HL-60 (cell line): ENCODE measurements around the gene PTPRJ.

ENCODE experiments used
- DNase-seq, 2 experiments: peaks; one replicate each; pipeline ENCODE4 v3.0.0-alpha.2; 2010 to 2020; ENCODE audit warnings: low read depth in 1 of 2, low spot score in 1 of 2
- H3K27ac ChIP-seq: fragments of 250-450 bp; sonication (Bioruptor Pico); replicated peaks from 2 replicates; pipeline ENCODE4 v1.5.1; 2020; ENCODE audit warnings: mild to moderate bottlenecking, moderate library complexity
- H3K27me3 ChIP-seq: fragments of 250-450 bp; sonication (Bioruptor Pico); 2 replicates; pipeline ENCODE4 v1.5.1; 2021; ENCODE audit warnings: mild to moderate bottlenecking, moderate library complexity; ENCODE audit not compliant: insufficient read depth, poor library complexity, severe bottlenecking
- H3K4me3 ChIP-seq: replicated peaks from 2 replicates; pipeline ENCODE4 v1.5.1; 2011; ENCODE audit warnings: mild to moderate bottlenecking, control low read depth, low read length; ENCODE audit not compliant: insufficient read depth
- GABPA ChIP-seq: IDR thresholded peaks from 2 replicates; pipeline ENCODE4 v1.6.1; 2012; ENCODE audit warnings: low read depth
- POLR2AphosphoS5 ChIP-seq: IDR thresholded peaks from 2 replicates; pipeline ENCODE4 v1.6.1; 2012; ENCODE audit warnings: low read depth
- SPI1 ChIP-seq: IDR thresholded peaks from 2 replicates; pipeline ENCODE4 v1.6.1; 2012; ENCODE audit warnings: low read depth, mild to moderate bottlenecking, borderline replicate concordance
- TF ChIP-seq, protein P1 (sequence below): IDR thresholded peaks from one replicate; pipeline ENCODE4 v1.5.1; 2011; ENCODE audit warnings: low read length, control low read depth, inconsistent platforms; ENCODE audit not compliant: insufficient read depth
- TF ChIP-seq, protein P2 (sequence below): IDR thresholded peaks from 2 replicates; pipeline ENCODE4 v1.6.1; 2012; ENCODE audit warnings: low read depth; ENCODE audit not compliant: insufficient replicate concordance

Gene PTPRJ

DNA sequence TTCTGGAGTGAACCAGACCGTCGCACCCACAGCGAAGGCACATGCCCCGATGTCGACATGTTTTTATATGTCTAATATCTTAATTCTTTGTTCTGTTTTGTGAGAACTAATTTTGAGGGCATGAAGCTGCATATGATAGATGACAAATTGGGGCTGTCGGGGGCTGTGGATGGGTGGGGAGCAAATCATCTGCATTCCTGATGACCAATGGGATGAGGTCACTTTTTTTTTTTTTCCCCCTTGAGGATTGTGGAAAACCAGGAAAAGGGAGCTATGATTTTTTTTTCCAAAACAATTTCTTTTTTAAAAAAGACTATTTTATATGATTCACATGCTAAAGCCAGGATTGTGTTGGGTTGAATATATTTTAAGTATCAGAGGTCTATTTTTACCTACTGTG, 187.0 kb downstream of the PTPRJ start:
- DNase-seq, result no peak
- Histone ChIP-seq H3K27ac (no peak overlapping the region), H3K4me3 (no peak overlapping the region), H3K27me3 (no peaks in the 10 kb centered on the region)
- TF ChIP-seq, protein P1, sequence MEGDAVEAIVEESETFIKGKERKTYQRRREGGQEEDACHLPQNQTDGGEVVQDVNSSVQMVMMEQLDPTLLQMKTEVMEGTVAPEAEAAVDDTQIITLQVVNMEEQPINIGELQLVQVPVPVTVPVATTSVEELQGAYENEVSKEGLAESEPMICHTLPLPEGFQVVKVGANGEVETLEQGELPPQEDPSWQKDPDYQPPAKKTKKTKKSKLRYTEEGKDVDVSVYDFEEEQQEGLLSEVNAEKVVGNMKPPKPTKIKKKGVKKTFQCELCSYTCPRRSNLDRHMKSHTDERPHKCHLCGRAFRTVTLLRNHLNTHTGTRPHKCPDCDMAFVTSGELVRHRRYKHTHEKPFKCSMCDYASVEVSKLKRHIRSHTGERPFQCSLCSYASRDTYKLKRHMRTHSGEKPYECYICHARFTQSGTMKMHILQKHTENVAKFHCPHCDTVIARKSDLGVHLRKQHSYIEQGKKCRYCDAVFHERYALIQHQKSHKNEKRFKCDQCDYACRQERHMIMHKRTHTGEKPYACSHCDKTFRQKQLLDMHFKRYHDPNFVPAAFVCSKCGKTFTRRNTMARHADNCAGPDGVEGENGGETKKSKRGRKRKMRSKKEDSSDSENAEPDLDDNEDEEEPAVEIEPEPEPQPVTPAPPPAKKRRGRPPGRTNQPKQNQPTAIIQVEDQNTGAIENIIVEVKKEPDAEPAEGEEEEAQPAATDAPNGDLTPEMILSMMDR, result no peak
- TF ChIP-seq, protein P2, sequence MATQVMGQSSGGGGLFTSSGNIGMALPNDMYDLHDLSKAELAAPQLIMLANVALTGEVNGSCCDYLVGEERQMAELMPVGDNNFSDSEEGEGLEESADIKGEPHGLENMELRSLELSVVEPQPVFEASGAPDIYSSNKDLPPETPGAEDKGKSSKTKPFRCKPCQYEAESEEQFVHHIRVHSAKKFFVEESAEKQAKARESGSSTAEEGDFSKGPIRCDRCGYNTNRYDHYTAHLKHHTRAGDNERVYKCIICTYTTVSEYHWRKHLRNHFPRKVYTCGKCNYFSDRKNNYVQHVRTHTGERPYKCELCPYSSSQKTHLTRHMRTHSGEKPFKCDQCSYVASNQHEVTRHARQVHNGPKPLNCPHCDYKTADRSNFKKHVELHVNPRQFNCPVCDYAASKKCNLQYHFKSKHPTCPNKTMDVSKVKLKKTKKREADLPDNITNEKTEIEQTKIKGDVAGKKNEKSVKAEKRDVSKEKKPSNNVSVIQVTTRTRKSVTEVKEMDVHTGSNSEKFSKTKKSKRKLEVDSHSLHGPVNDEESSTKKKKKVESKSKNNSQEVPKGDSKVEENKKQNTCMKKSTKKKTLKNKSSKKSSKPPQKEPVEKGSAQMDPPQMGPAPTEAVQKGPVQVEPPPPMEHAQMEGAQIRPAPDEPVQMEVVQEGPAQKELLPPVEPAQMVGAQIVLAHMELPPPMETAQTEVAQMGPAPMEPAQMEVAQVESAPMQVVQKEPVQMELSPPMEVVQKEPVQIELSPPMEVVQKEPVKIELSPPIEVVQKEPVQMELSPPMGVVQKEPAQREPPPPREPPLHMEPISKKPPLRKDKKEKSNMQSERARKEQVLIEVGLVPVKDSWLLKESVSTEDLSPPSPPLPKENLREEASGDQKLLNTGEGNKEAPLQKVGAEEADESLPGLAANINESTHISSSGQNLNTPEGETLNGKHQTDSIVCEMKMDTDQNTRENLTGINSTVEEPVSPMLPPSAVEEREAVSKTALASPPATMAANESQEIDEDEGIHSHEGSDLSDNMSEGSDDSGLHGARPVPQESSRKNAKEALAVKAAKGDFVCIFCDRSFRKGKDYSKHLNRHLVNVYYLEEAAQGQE, result no peak
- no peak for TF ChIP-seq SPI1

DNA sequence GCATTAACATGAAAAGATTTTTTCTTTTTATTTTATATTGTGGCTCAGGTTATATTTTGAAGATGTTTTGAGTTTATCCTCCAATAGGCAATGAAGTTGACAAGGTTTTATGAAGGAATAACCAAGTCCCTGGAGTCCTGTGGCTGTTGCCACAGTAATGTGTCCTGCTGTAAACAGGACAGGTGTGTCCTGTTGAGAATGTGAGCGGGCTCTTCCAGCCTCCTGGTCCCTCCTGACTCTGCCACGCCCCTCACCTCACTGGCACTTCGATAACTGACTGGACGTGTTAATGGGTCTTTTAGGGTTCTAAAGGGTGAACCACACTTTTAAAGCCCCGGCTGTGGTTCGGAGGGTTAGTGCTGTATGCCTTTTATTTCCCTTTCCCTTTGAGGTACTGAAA, 188.5 kb downstream of the PTPRJ start:
- TF ChIP-seq SPI1 (no peak), POLR2AphosphoS5 (no peak), GABPA (no peak)
- TF ChIP-seq, protein P2, result no peak
- TF ChIP-seq, protein P1, result no peak
- DNase-seq, result no peak
- Histone ChIP-seq H3K27me3 (no peaks in the 10 kb centered on the region), H3K27ac (no peak overlapping the region), H3K4me3 (no peak overlapping the region)

DNA sequence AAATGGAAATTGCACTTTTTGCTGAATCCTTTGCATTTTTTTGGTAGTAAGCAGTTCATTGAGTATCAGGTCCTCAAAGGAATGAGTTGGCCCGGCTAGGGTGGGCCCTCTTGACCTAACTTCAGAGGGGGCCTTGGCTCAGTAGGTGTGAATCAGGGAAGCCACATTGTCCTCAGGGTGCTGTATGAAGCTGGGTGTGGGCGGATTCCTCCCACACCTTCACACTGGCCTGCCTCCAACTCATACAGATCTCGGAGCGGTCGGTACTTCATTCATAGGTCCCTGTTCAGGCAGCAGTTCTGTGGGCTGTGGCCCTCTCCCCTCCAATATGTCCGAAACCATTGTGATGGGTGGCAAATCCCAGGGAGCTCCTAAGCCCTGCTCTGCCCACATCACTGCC, 188.9 kb downstream of the PTPRJ start:
- Histone ChIP-seq H3K4me3 (no peak overlapping the region), H3K27me3 (no peaks in the 10 kb centered on the region), H3K27ac (no peak overlapping the region)
- TF ChIP-seq GABPA (no peak), SPI1 (no peak), POLR2AphosphoS5 (no peak)
- TF ChIP-seq, protein P2, result no peak
- TF ChIP-seq, protein P1, result no peak
- DNase-seq, result no peak
